HUES48 (cell line): Measurements from ENCODE around the gene UNC80.

Experiments
- H3K27ac ChIP-seq: one replicate; pipeline ENCODE4 v1.7.0; 2013; ENCODE audit warnings: low read depth, low read length, inconsistent platforms
- H3K27me3 ChIP-seq: 2 replicates; pipeline ENCODE4 v1.6.1; 2013; ENCODE audit warnings: mild to moderate bottlenecking, low read length; ENCODE audit not compliant: control insufficient read depth, insufficient read depth
- H3K36me3 ChIP-seq: 2 replicates; pipeline ENCODE4 v1.6.1; 2013; ENCODE audit warnings: low read length; ENCODE audit not compliant: control insufficient read depth, insufficient read depth
- H3K4me1 ChIP-seq: 2 replicates; pipeline ENCODE4 v1.6.1; 2013; ENCODE audit warnings: mild to moderate bottlenecking, low read length; ENCODE audit not compliant: control insufficient read depth, insufficient read depth
- H3K4me3 ChIP-seq: 2 replicates; pipeline ENCODE4 v1.5.1; 2013; ENCODE audit warnings: mild to moderate bottlenecking, low read depth, low read length
- H3K9ac ChIP-seq: 2 replicates; pipeline ENCODE4 v1.6.1; 2013; ENCODE audit warnings: mild to moderate bottlenecking, low read depth, low read length, moderate library complexity
- H3K9me3 ChIP-seq: 2 replicates; pipeline ENCODE4 v1.6.1; 2013; ENCODE audit warnings: low read length; ENCODE audit not compliant: control insufficient read depth, insufficient read depth

Gene UNC80

GRCh38 chr2:209940936-209941335 lies 169.3 kb downstream of the UNC80 start:
- H3K4me1 ChIP-seq: no peaks in the 10 kb centered on the region
- H3K9me3 ChIP-seq: no peaks in the 10 kb centered on the region
- H3K27me3 ChIP-seq: no peaks in the 10 kb centered on the region
- no peak overlapping the region for H3K4me3 ChIP-seq
- no peak overlapping the region for H3K27ac ChIP-seq
- H3K9ac ChIP-seq: no peak overlapping the region
- H3K36me3 ChIP-seq: no peaks in the 10 kb centered on the region

- Histone ChIP-seq H3K27ac (no peak overlapping the region), H3K4me3 (no peak overlapping the region), H3K27me3 (no peaks in the 10 kb centered on the region), H3K4me1 (no peaks in the 10 kb centered on the region), H3K9ac (no peak overlapping the region), H3K36me3 (no peaks in the 10 kb centered on the region), H3K9me3 (no peaks in the 10 kb centered on the region)
These were observed 170.8 kb downstream of the UNC80 start for GRCh38 chr2:209942426-209942825.

GRCh38 chr2:209942936-209943605 lies 171.4 kb downstream of the UNC80 start:
- H3K4me1 ChIP-seq: no peaks in the 10 kb centered on the region
- no peak overlapping the region for H3K27ac ChIP-seq
- H3K27me3 ChIP-seq: no peaks in the 10 kb centered on the region

GRCh38 chr2:209943776-209944175 lies 172.1 kb downstream of the UNC80 start:
- Histone ChIP-seq H3K27me3 (no peaks in the 10 kb centered on the region), H3K36me3 (no peaks in the 10 kb centered on the region), H3K4me1 (no peaks in the 10 kb centered on the region), H3K4me3 (no peak overlapping the region), H3K9ac (no peak overlapping the region), H3K9me3 (no peaks in the 10 kb centered on the region), H3K27ac (no peak overlapping the region)

More at GRCh38 chr2:209942936-209943605, 171.4 kb downstream of the UNC80 start:
- Histone ChIP-seq H3K4me3 (no peak overlapping the region), H3K9ac (no peak overlapping the region), H3K9me3 (no peaks in the 10 kb centered on the region), H3K36me3 (no peaks in the 10 kb centered on the region)

GRCh38 chr2:209946539-209946938 lies 174.9 kb downstream of the UNC80 start:
- Histone ChIP-seq H3K9ac (no peak overlapping the region), H3K36me3 (no peaks in the 10 kb centered on the region), H3K4me3 (no peak overlapping the region), H3K27me3 (no peaks in the 10 kb centered on the region), H3K4me1 (no peaks in the 10 kb centered on the region), H3K27ac (no peak overlapping the region), H3K9me3 (no peaks in the 10 kb centered on the region)

GRCh38 chr2:209956271-209956670 lies 184.6 kb downstream of the UNC80 start:
- no peak overlapping the region for H3K27ac ChIP-seq
- H3K4me3 ChIP-seq: no peak overlapping the region
- H3K36me3 ChIP-seq: no peaks in the 10 kb centered on the region
- H3K9me3 ChIP-seq: no peaks in the 10 kb centered on the region
- peaks cover 34% of the 10 kb centered on the region for H3K27me3 ChIP-seq
- peaks cover 19% of the 10 kb centered on the region for H3K4me1 ChIP-seq
- H3K9ac ChIP-seq: no peak overlapping the region

- H3K9me3 ChIP-seq: no peaks in the 10 kb centered on the region
These were observed 186.4 kb downstream of the UNC80 start for GRCh38 chr2:209958016-209958415.

GRCh38 chr2:209960045-209960444 lies 188.4 kb downstream of the UNC80 start:
- Histone ChIP-seq H3K36me3 (no peaks in the 10 kb centered on the region), H3K4me1 (peaks cover 19% of the 10 kb centered on the region), H3K4me3 (peak overlapping the region; percentile 4; the same call in 1 of the 2 replicates), H3K9me3 (no peaks in the 10 kb centered on the region), H3K27ac (peak overlapping the region; percentile 10), H3K27me3 (peaks cover 34% of the 10 kb centered on the region), H3K9ac (no peak overlapping the region)

More at GRCh38 chr2:209958016-209958415, 186.4 kb downstream of the UNC80 start:
- Histone ChIP-seq H3K9ac (no peak overlapping the region), H3K4me1 (peaks cover 19% of the 10 kb centered on the region), H3K4me3 (no peak overlapping the region), H3K36me3 (no peaks in the 10 kb centered on the region), H3K27me3 (peaks cover 34% of the 10 kb centered on the region), H3K27ac (no peak overlapping the region)

- H3K36me3 ChIP-seq: no peaks in the 10 kb centered on the region
- H3K4me3 ChIP-seq: peak overlapping the region; percentile 4; the same call in 1 of the 2 replicates
- H3K4me1 ChIP-seq: peaks cover 19% of the 10 kb centered on the region
- H3K27me3 ChIP-seq: peaks cover 34% of the 10 kb centered on the region
- peak overlapping the region; percentile 59 for H3K27ac ChIP-seq
- H3K9ac ChIP-seq: no peak overlapping the region
- no peaks in the 10 kb centered on the region for H3K9me3 ChIP-seq
These were observed 189.3 kb downstream of the UNC80 start for GRCh38 chr2:209960676-209961630.

GRCh38 chr2:209965723-209966122 lies 194.1 kb downstream of the UNC80 start:
- Histone ChIP-seq H3K4me1 (peaks cover 2% of the 10 kb centered on the region), H3K36me3 (no peaks in the 10 kb centered on the region), H3K9ac (no peak overlapping the region), H3K27ac (no peak overlapping the region), H3K9me3 (no peaks in the 10 kb centered on the region), H3K4me3 (no peak overlapping the region), H3K27me3 (no peaks in the 10 kb centered on the region; the same call in 1 of the 2 replicates)

- Histone ChIP-seq H3K4me1 (no peaks in the 10 kb centered on the region), H3K27me3 (no peaks in the 10 kb centered on the region), H3K4me3 (no peak overlapping the region), H3K27ac (no peak overlapping the region), H3K9ac (no peak overlapping the region), H3K36me3 (no peaks in the 10 kb centered on the region), H3K9me3 (no peaks in the 10 kb centered on the region)
These were observed 198.1 kb downstream of the UNC80 start for GRCh38 chr2:209969692-209970091.
